HepG2 (cell line): ENCODE measurements around the gene USE1. TPM values are rescaled to one million over a fixed set of nuclear protein-coding genes. Genes with fewer than 3 reads are reported as not detected.
A peak's percentile ranks its signal among the peaks of the same experiment; 100 is the strongest.

Experiments used
- ATAC-seq: fragments of 200-7000 bp; cut with Tn5 transposase; 3 replicates; pipeline ENCODE4 v1.9.1; 2020; ENCODE audit warnings: mild to moderate bottlenecking, moderate library complexity
- BruUV-seq: library from RNA; stranded (reverse); fragments of 400-500 nt; replicated peaks from 2 replicates; lab custom pipeline; 2021; lab: Mats Ljungman, UMichigan
- CTCF ChIA-PET: fragments of 300-600 bp; formaldehyde crosslinking; extraction: SDS; loops from one replicate; lab custom pipeline; 2021; ENCODE audit warnings: low total read pairs, inconsistent platforms, low intra/inter-chr PET ratio; lab: Yijun Ruan, JAX
- POLR2A ChIA-PET: fragments of 350-600 bp; sonication (Branson Sonifier 250); formaldehyde crosslinking; loops from one replicate; lab custom pipeline; 2020; ENCODE audit warnings: antibody characterized with exemption, inconsistent platforms; lab: Yijun Ruan, JAX
- DNase-seq: peaks from one replicate; pipeline ENCODE4 v3.0.0-alpha.2; 2015; ENCODE audit warnings: low spot score
- FAIRE-seq: peaks from 3 replicates; lab custom pipeline; 2011; peaks lifted over from hg19 to GRCh38; lab: Jason Lieb, UNC
- H2AFZ ChIP-seq: one replicate; pipeline ENCODE4 v1.6.1; 2011; ENCODE audit warnings: low read length, inconsistent platforms
- H3K27ac ChIP-seq: fragments of 300-600 bp; 3 replicates; pipeline ENCODE4 v1.8.0; 2011; ENCODE audit warnings: mixed run types, mild to moderate bottlenecking, mixed read lengths, low read length, inconsistent platforms; ENCODE audit not compliant: insufficient read depth; ENCODE audit errors: extremely low read length
- H3K27me3 ChIP-seq, 2 experiments: fragments of 200-600 bp in 1 of 2; 2 replicates in 1 of 2; 3 replicates in 1 of 2; pipeline versions ENCODE4 v1.6.0 to v1.8.0; 2011; ENCODE audit warnings: low read length in 2 of 2, mild to moderate bottlenecking in 2 of 2, moderate library complexity in 2 of 2, inconsistent platforms in 1 of 2; ENCODE audit not compliant: insufficient read depth in 2 of 2, control insufficient read depth in 1 of 2
- H3K36me3 ChIP-seq, 2 experiments: fragments of 200-600 bp in 1 of 2; replicated peaks in 1 of 2; 2 replicates in 1 of 2; 3 replicates in 1 of 2; pipeline versions ENCODE4 v1.5.1 to v1.8.0; 2011; ENCODE audit warnings: low read length in 2 of 2, inconsistent platforms in 1 of 2; ENCODE audit not compliant: insufficient read depth in 2 of 2, control insufficient read depth in 1 of 2
- H3K4me1 ChIP-seq: 2 replicates; pipeline ENCODE4 v1.5.1; 2012; ENCODE audit warnings: low read length, inconsistent platforms; ENCODE audit not compliant: insufficient read depth
- H3K4me2 ChIP-seq: 2 replicates; pipeline ENCODE4 v1.6.0; 2011; ENCODE audit warnings: low read depth, low read length, inconsistent platforms
- H3K4me3 ChIP-seq, 3 experiments: fragments of 200-600 bp in 1 of 3; sonication (generic), shearing (Covaris generic) in 1 of 3; replicated peaks in 1 of 3; 2 replicates each; pipeline ENCODE4 v1.5.1; 2011 to 2016; ENCODE audit warnings: low read length in 3 of 3, inconsistent platforms in 2 of 3, low read depth in 2 of 3, mild to moderate bottlenecking in 2 of 3, control low read depth in 1 of 3, mixed read lengths in 1 of 3; ENCODE audit not compliant: insufficient read depth in 1 of 3
- H3K79me2 ChIP-seq: one replicate; pipeline ENCODE4 v1.6.1; 2011; ENCODE audit warnings: low read length, inconsistent platforms; ENCODE audit not compliant: insufficient read depth
- H3K9ac ChIP-seq: 2 replicates; pipeline ENCODE4 v1.6.0; 2011; ENCODE audit warnings: mild to moderate bottlenecking, low read depth, low read length, inconsistent platforms; ENCODE audit not compliant: insufficient read depth
- H3K9me3 ChIP-seq: 2 replicates; pipeline ENCODE4 v1.5.1; 2012; ENCODE audit warnings: mild to moderate bottlenecking, low read length
- H4K20me1 ChIP-seq: 2 replicates; pipeline ENCODE4 v1.6.0; 2011; ENCODE audit warnings: inconsistent platforms, mild to moderate bottlenecking, low read length, moderate library complexity; ENCODE audit not compliant: insufficient read depth
- ZNF460 ChIP-seq: sonication (generic); formaldehyde crosslinking; IDR thresholded peaks from 2 replicates; pipeline ENCODE4 v1.5.1; 2020; ENCODE audit warnings: missing genetic modification reagents, mild to moderate bottlenecking, borderline replicate concordance
- WGBS: methylation state at CpG from one replicate; pipeline ENCODE4 v1.1.6; 2017; ENCODE audit warnings: low lambda C conversion rate; 5-methylcytosine and 5-hydroxymethylcytosine counted together
- in situ Hi-C: cut with HindIII; loops from 2 replicates; pipeline ENCODE4 v1.10.0; 2017; ENCODE audit warnings: low pct_unique_long_range_greater_than_20kb; ENCODE audit not compliant: extremely low pct_ligation_motif_present
- intact Hi-C: fragments of 100-400 bp; cut with micrococcal nuclease; formaldehyde crosslinking; loops from one replicate; pipeline ENCODE4 v1.10.0; 2022; ENCODE audit not compliant: unreplicated experiment
- polyA plus RNA-seq, 8 experiments: library from polyadenylated mRNA; depleted of rRNA in 3 of 8; stranded (reverse) in 7 of 8; unstranded in 1 of 8; fragments of >200 nt; fragmentation: Illumina TruSeq in 4 of 8; extraction: Trizol in 4 of 8; gene quantifications; 2 replicates each; pipeline versions ENCODE4 v1.2.1 to v1.2.3, GENCODE V29; 2011 to 2016; ENCODE audit warnings: low read depth in 4 of 8, missing spikeins in 1 of 8, mixed read lengths in 1 of 8; ENCODE audit not compliant: insufficient read depth in 1 of 8
- total RNA-seq, 5 experiments: library from RNA; depleted of rRNA; stranded (reverse); fragments of >200 nt; fragmentation: Illumina TruSeq; extraction: Trizol; gene quantifications; 2 replicates each; pipeline ENCODE4 v1.2.3, GENCODE V29; 2016; ENCODE audit warnings: low read depth in 1 of 5
- TF ChIP-seq, protein P1 (sequence below): sonication (generic); formaldehyde crosslinking; IDR thresholded peaks from 2 replicates; pipeline ENCODE4 v1.4.0; 2020; ENCODE audit warnings: missing genetic modification reagents, mild to moderate bottlenecking, borderline replicate concordance
- TF ChIP-seq, protein P2 (sequence below): sonication (generic); formaldehyde crosslinking; IDR thresholded peaks from 2 replicates; pipeline ENCODE4 v1.5.0; 2020; ENCODE audit warnings: mild to moderate bottlenecking, missing genetic modification reagents
- TF ChIP-seq, protein P3 (sequence below): sonication (generic); formaldehyde crosslinking; IDR thresholded peaks from 2 replicates; pipeline ENCODE4 v1.4.0; 2020; ENCODE audit warnings: missing genetic modification reagents

USE1 gene
- total and polyA plus RNA-seq, 2 of the 13 experiments (the other 11 are each of a cell fraction or from before 2014, with no cell fraction given), result 9.9 to 17.6 TPM

DNA sequence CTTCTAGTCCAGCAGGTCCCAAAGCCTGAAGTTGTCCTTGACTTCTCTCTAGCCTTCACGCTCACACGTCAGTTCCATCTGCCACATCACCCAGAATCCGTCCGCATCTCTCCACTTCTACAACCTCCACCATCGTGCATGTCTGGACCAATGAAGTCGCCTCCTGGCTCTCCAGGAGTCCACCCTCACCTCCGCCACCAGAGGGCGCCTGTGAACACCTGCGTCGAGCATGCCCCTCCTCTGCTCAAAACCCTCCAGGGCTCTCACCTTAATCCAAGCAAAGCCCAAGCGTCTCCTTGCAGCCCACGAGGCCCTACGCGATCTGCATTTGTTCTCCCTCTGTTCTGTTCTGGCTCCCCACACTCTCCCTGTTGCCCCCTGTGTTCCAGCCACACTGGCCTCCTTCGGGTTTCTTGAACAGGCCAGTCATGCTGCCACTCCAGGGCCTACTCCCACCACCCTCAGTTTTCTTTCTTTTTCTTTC, 45.7 kb downstream of the USE1 start (continued):
- TF ChIP-seq, protein P1, sequence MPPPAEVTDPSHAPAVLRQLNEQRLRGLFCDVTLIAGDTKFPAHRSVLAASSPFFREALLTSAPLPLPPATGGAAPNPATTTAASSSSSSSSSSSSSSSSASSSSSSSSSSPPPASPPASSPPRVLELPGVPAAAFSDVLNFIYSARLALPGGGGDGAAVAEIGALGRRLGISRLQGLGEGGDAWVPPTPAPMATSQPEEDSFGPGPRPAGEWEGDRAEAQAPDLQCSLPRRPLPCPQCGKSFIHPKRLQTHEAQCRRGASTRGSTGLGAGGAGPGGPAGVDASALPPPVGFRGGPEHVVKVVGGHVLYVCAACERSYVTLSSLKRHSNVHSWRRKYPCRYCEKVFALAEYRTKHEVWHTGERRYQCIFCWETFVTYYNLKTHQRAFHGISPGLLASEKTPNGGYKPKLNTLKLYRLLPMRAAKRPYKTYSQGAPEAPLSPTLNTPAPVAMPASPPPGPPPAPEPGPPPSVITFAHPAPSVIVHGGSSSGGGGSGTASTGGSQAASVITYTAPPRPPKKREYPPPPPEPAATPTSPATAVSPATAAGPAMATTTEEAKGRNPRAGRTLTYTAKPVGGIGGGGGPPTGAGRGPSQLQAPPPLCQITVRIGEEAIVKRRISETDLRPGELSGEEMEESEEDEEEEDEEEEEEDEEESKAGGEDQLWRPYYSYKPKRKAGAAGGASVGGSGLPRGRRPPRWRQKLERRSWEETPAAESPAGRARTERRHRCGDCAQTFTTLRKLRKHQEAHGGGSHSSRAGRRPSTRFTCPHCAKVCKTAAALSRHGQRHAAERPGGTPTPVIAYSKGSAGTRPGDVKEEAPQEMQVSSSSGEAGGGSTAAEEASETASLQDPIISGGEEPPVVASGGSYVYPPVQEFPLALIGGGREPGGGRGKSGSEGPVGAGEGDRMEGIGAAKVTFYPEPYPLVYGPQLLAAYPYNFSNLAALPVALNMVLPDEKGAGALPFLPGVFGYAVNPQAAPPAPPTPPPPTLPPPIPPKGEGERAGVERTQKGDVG (CRISPR knock-in tag), result no peak

DNA sequence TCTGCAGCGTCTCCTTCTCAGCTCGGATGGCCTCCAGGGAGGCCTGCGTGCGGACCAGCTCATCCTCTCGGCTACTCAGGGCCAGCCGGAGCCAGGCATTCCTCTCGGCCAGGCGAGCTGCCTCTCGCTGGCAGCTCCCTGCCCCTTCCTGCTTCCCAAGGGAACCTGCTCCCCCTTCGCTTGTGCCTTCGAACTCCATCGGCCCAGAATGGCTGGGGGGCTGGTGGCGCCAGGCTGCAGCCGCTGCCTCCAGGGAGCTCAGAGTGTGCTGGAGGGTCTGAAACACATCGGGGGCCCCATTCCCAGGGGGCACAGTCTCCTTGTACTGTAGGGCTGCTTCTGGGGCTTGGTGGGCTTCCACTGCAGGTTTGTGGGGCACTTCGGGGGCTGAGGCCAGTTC, 47.4 kb downstream of the USE1 start:
- no peak for DNase-seq
- Histone ChIP-seq H3K4me1 (peaks cover 56% of the 10 kb centered on the region), H2AFZ (no peak overlapping the region), H3K9me3 (no peaks in the 10 kb centered on the region), H3K79me2 (peaks cover 2% of the 10 kb centered on the region), H3K4me2 (peak overlapping the region; percentile 12; the same call in 1 of the 2 replicates), H3K27me3 (peaks cover 0 to under 1% of the 10 kb centered on the region in 2 experiments; a peak in 2 of 5 replicates), H4K20me1 (no peaks in the 10 kb centered on the region), H3K4me3 (no peak overlapping the region), H3K9ac (no peak overlapping the region), H3K27ac (no peak overlapping the region), H3K36me3 (no peaks in the 10 kb centered on the region)
- intact Hi-C loops (no loop called here), in situ Hi-C loops (no loop called here)
- CTCF ChIA-PET, result no interaction called here
- TF ChIP-seq, protein P2, sequence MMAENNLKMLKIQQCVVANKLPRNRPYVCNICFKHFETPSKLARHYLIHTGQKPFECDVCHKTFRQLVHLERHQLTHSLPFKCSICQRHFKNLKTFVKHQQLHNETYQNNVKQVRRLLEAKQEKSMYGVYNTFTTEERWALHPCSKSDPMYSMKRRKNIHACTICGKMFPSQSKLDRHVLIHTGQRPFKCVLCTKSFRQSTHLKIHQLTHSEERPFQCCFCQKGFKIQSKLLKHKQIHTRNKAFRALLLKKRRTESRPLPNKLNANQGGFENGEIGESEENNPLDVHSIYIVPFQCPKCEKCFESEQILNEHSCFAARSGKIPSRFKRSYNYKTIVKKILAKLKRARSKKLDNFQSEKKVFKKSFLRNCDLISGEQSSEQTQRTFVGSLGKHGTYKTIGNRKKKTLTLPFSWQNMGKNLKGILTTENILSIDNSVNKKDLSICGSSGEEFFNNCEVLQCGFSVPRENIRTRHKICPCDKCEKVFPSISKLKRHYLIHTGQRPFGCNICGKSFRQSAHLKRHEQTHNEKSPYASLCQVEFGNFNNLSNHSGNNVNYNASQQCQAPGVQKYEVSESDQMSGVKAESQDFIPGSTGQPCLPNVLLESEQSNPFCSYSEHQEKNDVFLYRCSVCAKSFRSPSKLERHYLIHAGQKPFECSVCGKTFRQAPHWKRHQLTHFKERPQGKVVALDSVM (CRISPR knock-in tag), result peak; percentile 38; the same call in 1 of the 2 replicates
- no peak for TF ChIP-seq ZNF460
- TF ChIP-seq, protein P3, sequence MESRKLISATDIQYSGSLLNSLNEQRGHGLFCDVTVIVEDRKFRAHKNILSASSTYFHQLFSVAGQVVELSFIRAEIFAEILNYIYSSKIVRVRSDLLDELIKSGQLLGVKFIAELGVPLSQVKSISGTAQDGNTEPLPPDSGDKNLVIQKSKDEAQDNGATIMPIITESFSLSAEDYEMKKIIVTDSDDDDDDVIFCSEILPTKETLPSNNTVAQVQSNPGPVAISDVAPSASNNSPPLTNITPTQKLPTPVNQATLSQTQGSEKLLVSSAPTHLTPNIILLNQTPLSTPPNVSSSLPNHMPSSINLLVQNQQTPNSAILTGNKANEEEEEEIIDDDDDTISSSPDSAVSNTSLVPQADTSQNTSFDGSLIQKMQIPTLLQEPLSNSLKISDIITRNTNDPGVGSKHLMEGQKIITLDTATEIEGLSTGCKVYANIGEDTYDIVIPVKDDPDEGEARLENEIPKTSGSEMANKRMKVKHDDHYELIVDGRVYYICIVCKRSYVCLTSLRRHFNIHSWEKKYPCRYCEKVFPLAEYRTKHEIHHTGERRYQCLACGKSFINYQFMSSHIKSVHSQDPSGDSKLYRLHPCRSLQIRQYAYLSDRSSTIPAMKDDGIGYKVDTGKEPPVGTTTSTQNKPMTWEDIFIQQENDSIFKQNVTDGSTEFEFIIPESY, result peak; percentile 44; the same call in 1 of the 2 replicates
- FAIRE-seq, result no peak
- 56% methylated on average over 14 of the region's 16 CpGs for WGBS
- POLR2A ChIA-PET, result interaction anchor here (1.6 to 3.4 kb wide), 3 partner anchors 15 to 47 kb away, joined by 4 to 13 read pairs (median 9); partner anchors contain the start of gene USE1
- no peak for ATAC-seq
- no TSS peak for BruUV-seq
